GM12878 (cell line): ENCODE measurements around the gene SERTAD2. TPM values are rescaled to one million over a fixed set of nuclear protein-coding genes. Genes with fewer than 3 reads are reported as not detected.
A peak's percentile ranks its signal among the peaks of the same experiment; 100 is the strongest.

Experiments used
- ATAC-seq: fragments of 200-7000 bp; cut with Tn5 transposase; 3 replicates; pipeline ENCODE4 v1.9.1; 2020; ENCODE audit warnings: mild to moderate bottlenecking, moderate library complexity
- BruUV-seq: library from RNA; stranded (reverse); fragments of 400-500 nt; replicated peaks from 2 replicates; lab custom pipeline; 2021; lab: Mats Ljungman, UMichigan
- CTCF ChIA-PET: fragments of 300-600 bp; sonication (Branson Sonifier 250); formaldehyde crosslinking; extraction: SDS; loops from one replicate; lab custom pipeline; 2021; ENCODE audit warnings: inconsistent platforms; lab: Yijun Ruan, JAX
- POLR2A ChIA-PET: fragments of 350-600 bp; formaldehyde crosslinking; extraction: SDS; loops from one replicate; lab custom pipeline; 2021; ENCODE audit warnings: inconsistent platforms; lab: Charles Lee
- RAD21 ChIA-PET: fragments of 300-600 bp; sonication (Branson Sonifier 250); formaldehyde crosslinking; loops from one replicate; lab custom pipeline; 2023; ENCODE audit warnings: antibody characterized with exemption; ENCODE audit not compliant: unreplicated experiment; lab: Charles Lee
- SMC1A ChIA-PET: fragments of 300-600 bp; sonication (Branson Sonifier 250); formaldehyde crosslinking; loops from one replicate; lab custom pipeline; 2023; ENCODE audit not compliant: unreplicated experiment, uncharacterized antibody; lab: Charles Lee
- DNase-seq: peaks from one replicate; pipeline ENCODE4 v3.0.0-alpha.2; 2011; ENCODE audit warnings: low read depth, low spot score
- FAIRE-seq: peaks from 3 replicates; lab custom pipeline; 2011; peaks lifted over from hg19 to GRCh38; lab: Jason Lieb, UNC
- H2AFZ ChIP-seq: 2 replicates; pipeline ENCODE4 v1.6.0; 2011; ENCODE audit warnings: low read depth, low read length, control low read depth; ENCODE audit not compliant: control insufficient read depth
- H3K27ac ChIP-seq: 2 replicates; pipeline ENCODE4 v1.5.1; 2011; ENCODE audit warnings: control low read depth; ENCODE audit not compliant: control insufficient read depth, insufficient read depth
- H3K27me3 ChIP-seq, 2 experiments: replicated peaks in 1 of 2; 2 replicates each; pipeline versions ENCODE4 v1.6.0 to v1.6.1; 2011; ENCODE audit warnings: low read length in 1 of 2; ENCODE audit not compliant: control insufficient read depth in 2 of 2, insufficient read depth in 2 of 2
- H3K36me3 ChIP-seq, 2 experiments: 2 replicates each; pipeline ENCODE4 v1.5.1; 2011; ENCODE audit warnings: low read length in 1 of 2; ENCODE audit not compliant: control insufficient read depth in 2 of 2, insufficient read depth in 2 of 2
- H3K4me1 ChIP-seq: 2 replicates; pipeline ENCODE4 v1.6.1; 2011; ENCODE audit warnings: mild to moderate bottlenecking, low read length, moderate library complexity, mixed read lengths; ENCODE audit not compliant: control insufficient read depth, insufficient read depth
- H3K4me2 ChIP-seq: 2 replicates; pipeline ENCODE4 v1.6.0; 2011; ENCODE audit warnings: control low read depth; ENCODE audit not compliant: control insufficient read depth, insufficient read depth
- H3K4me3 ChIP-seq: fragments of 200-600 bp; sonication (generic); 2 replicates; pipeline ENCODE4 v1.5.1; 2016
- H3K79me2 ChIP-seq: 2 replicates; pipeline ENCODE4 v1.6.0; 2011; ENCODE audit warnings: low read length; ENCODE audit not compliant: control insufficient read depth, insufficient read depth
- H3K9ac ChIP-seq: 2 replicates; pipeline ENCODE4 v1.8.0; 2011; ENCODE audit warnings: low read length, control low read depth, mixed read lengths; ENCODE audit not compliant: control insufficient read depth, insufficient read depth
- H3K9me3 ChIP-seq: replicated peaks from 3 replicates; pipeline ENCODE4 v1.5.1; 2011; ENCODE audit warnings: mild to moderate bottlenecking, low read length; ENCODE audit not compliant: control insufficient read depth, insufficient read depth
- H4K20me1 ChIP-seq: 2 replicates; pipeline ENCODE4 v1.6.0; 2011; ENCODE audit not compliant: control insufficient read depth, insufficient read depth
- ASH2L ChIP-seq: fragments of 300-600, 200-600 bp; sonication (generic); IDR thresholded peaks from 2 replicates; pipeline ENCODE4 v1.6.1; 2017; ENCODE audit warnings: low read depth, mild to moderate bottlenecking, borderline replicate concordance
- BRCA1 ChIP-seq: IDR thresholded peaks from 2 replicates; pipeline ENCODE4 v1.6.1; 2011; ENCODE audit warnings: low read depth, low read length, improper control_type of control experiment
- HCFC1 ChIP-seq: fragments of 150-350 bp; IDR thresholded peaks from 2 replicates; pipeline ENCODE4 v1.6.1; 2014; ENCODE audit warnings: low read length
- JUND ChIP-seq: IDR thresholded peaks from 2 replicates; pipeline ENCODE4 v1.6.1; 2012; ENCODE audit warnings: low read depth, mild to moderate bottlenecking, low read length, improper control_type of control experiment, moderate library complexity
- MEF2B ChIP-seq: fragments of 450-650 bp; IDR thresholded peaks from 2 replicates; pipeline ENCODE4 v1.6.1; 2018; ENCODE audit warnings: mild to moderate bottlenecking, moderate library complexity; ENCODE audit not compliant: partially characterized antibody, poor library complexity, severe bottlenecking
- MYB ChIP-seq: fragments of 150-350 bp; IDR thresholded peaks from 2 replicates; pipeline ENCODE4 v1.6.1; 2014; ENCODE audit warnings: mild to moderate bottlenecking, low read depth, low read length, borderline replicate concordance
- NFYB ChIP-seq: IDR thresholded peaks from 2 replicates; pipeline ENCODE4 v1.6.1; 2011; ENCODE audit warnings: low read depth, mild to moderate bottlenecking, low read length, improper control_type of control experiment, moderate library complexity; ENCODE audit not compliant: insufficient read depth
- POLR2A ChIP-seq: IDR thresholded peaks from 2 replicates; pipeline ENCODE4 v1.6.1; 2011; ENCODE audit warnings: low read depth, mild to moderate bottlenecking, low read length
- SMC3 ChIP-seq: IDR thresholded peaks from 2 replicates; pipeline ENCODE4 v1.6.1; 2011; ENCODE audit warnings: low read length, improper control_type of control experiment, borderline replicate concordance
- SRF ChIP-seq, 2 experiments: IDR thresholded peaks; 2 replicates each; pipeline ENCODE4 v1.6.1; 2011; ENCODE audit warnings: low read depth in 2 of 2, low read length in 2 of 2, mild to moderate bottlenecking in 1 of 2, moderate library complexity in 1 of 2
- TCF12 ChIP-seq: IDR thresholded peaks from 2 replicates; pipeline ENCODE4 v1.6.1; 2011; ENCODE audit warnings: low read depth, mild to moderate bottlenecking, low read length
- TCF3 ChIP-seq: IDR thresholded peaks from 2 replicates; pipeline ENCODE4 v1.6.1; 2012; ENCODE audit warnings: low read depth, mild to moderate bottlenecking, low read length, borderline replicate concordance; ENCODE audit not compliant: insufficient read depth
- WGBS: methylation state at CpG from one replicate; pipeline ENCODE4 v1.1.6; 2016; ENCODE audit warnings: low lambda C conversion rate; ENCODE audit not compliant: insufficient replicate concordance, insufficient coverage; ENCODE audit errors: missing lambda C conversion rate; 5-methylcytosine and 5-hydroxymethylcytosine counted together
- in situ Hi-C: fragments of 300-500 bp; cut with MboI; formaldehyde crosslinking; loops from 9 replicates; pipeline ENCODE4 v1.14.3; 2018; ENCODE audit warnings: mixed read lengths
- intact Hi-C: fragments of 100-400 bp; cut with micrococcal nuclease; formaldehyde crosslinking; loops from one replicate; pipeline ENCODE4 v1.14.2; 2022; ENCODE audit not compliant: unreplicated experiment
- polyA plus RNA-seq, 11 experiments: library from polyadenylated mRNA; depleted of rRNA in 4 of 11; unstranded in 6 of 11; stranded (reverse) in 5 of 11; fragments of >200 nt; fragmentation: Nextera tagmentation in 4 of 11; fragmentation: Illumina TruSeq in 1 of 11; extraction: Ambion mirVana in 4 of 11; extraction: Trizol in 1 of 11; gene quantifications; 1 replicate in 1 of 11; 2 replicates in 10 of 11; pipeline versions ENCODE4 v1.2.1 to v1.2.3, GENCODE V29; 2011 to 2016; ENCODE audit warnings: inconsistent platforms in 2 of 11, missing spikeins in 2 of 11, low read depth in 1 of 11
- total RNA-seq, 4 experiments: library from RNA; depleted of rRNA in 3 of 4; stranded (reverse); fragments of >200 nt in 3 of 4; fragmentation: Illumina TruSeq in 1 of 4; extraction: Trizol in 1 of 4; gene quantifications; 2 replicates each; pipeline versions ENCODE4 v1.2.1 to v1.2.3, GENCODE V29; 2013 to 2021
- TF ChIP-seq, protein P1 (sequence below): IDR thresholded peaks from 2 replicates; pipeline ENCODE4 v1.6.1; 2012; ENCODE audit warnings: low read depth, low read length, improper control_type of control experiment
- TF ChIP-seq, protein P2 (sequence below): fragments of 450-650 bp; IDR thresholded peaks from 2 replicates; pipeline ENCODE4 v1.6.1; 2017; ENCODE audit warnings: borderline replicate concordance

The SERTAD2 gene
- total and polyA plus RNA-seq, 10 of the 15 experiments (the other 5 are each of a cell fraction or from before 2014, with no cell fraction given), result 7.9 to 28.7 (median 20.1) TPM

DNA sequence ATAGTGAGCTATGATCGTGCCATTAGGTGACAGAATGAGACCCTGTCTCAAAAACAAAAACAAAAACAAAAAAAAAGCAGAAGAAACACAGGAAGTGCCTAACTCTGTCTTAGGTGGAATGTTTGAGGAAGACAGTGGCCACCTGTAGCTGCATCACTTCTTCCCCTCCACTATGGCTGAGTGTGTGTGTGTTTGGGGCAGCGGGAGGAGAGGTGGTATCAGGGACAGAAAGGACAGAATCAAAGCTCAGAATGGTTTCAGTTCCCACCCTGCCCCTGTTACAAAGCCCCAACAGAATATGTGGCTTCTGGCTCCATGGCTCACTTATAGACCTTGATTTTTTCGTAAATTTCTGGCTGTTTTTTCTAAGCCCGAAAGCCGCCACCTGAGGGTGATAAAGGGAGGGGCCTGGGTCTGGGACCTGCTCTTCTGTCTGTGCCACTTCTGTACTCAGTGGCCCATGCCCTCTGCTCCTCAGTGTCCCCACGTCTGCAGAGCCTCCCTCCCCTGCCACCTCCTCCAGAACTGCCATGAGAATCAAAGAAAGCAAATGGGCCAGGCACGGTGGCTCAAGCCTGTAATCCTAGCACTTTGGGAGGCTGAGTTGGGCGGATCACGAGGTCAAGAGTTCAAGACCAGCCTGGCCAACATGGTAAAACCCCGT is 27.4 kb downstream of the SERTAD2 start:
- ChIA-PET SMC1A (interaction anchor here (0.7 to 1.9 kb wide), 5 partner anchors 9 to 295 kb away, joined by 3 to 7 read pairs (median 3); no protein-coding TSS in a partner anchor), CTCF (interaction anchor here (1.4 to 5.4 kb wide), 7 partner anchors 10 to 208 kb away, joined by 3 to 18 read pairs (median 4); partner anchors contain the start of gene AFTPH), POLR2A (interaction anchor here (1.3 to 1.6 kb wide), 2 partner anchors 16 to 19 kb away, joined by 3 to 6 read pairs; no protein-coding TSS in a partner anchor), RAD21 (interaction anchor here (0.6 to 2.6 kb wide), 5 partner anchors 12 to 440 kb away, joined by 3 to 14 read pairs (median 3); no protein-coding TSS in a partner anchor)
- Histone ChIP-seq H3K27ac (no peak overlapping the region), H3K9me3 (no peaks in the 10 kb centered on the region), H2AFZ (no peak overlapping the region; the same call in 1 of the 2 replicates), H4K20me1 (no peaks in the 10 kb centered on the region), H3K27me3 (no peaks in the 10 kb centered on the region), H3K36me3 (peaks cover 3 to 8% of the 10 kb centered on the region in 2 experiments; a peak in 2 of 4 replicates), H3K4me3 (no peak overlapping the region), H3K4me2 (no peak overlapping the region), H3K4me1 (peaks cover 8% of the 10 kb centered on the region), H3K79me2 (no peaks in the 10 kb centered on the region), H3K9ac (no peak overlapping the region)
- no TSS peak for BruUV-seq
- WGBS, result 58% methylated on average over 10 of the region's 10 CpGs
- ATAC-seq (peak; percentile 32), FAIRE-seq (no peak), DNase-seq (no peak)
- TF ChIP-seq HCFC1 (no peak), POLR2A (no peak), ASH2L (no peak), MYB (no peak), MEF2B (no peak), TCF12 (no peak), SMC3 (no peak), TCF3 (no peak), BRCA1 (no peak), NFYB (no peak), SRF (IDR thresholded peaks at IDR 0.05; ENCODE audit: low read depth in 2 of 2, low read length in 2 of 2) (no peak), JUND (no peak)
- TF ChIP-seq, protein P1, sequence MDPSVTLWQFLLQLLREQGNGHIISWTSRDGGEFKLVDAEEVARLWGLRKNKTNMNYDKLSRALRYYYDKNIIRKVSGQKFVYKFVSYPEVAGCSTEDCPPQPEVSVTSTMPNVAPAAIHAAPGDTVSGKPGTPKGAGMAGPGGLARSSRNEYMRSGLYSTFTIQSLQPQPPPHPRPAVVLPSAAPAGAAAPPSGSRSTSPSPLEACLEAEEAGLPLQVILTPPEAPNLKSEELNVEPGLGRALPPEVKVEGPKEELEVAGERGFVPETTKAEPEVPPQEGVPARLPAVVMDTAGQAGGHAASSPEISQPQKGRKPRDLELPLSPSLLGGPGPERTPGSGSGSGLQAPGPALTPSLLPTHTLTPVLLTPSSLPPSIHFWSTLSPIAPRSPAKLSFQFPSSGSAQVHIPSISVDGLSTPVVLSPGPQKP, result no peak
- TF ChIP-seq, protein P2, sequence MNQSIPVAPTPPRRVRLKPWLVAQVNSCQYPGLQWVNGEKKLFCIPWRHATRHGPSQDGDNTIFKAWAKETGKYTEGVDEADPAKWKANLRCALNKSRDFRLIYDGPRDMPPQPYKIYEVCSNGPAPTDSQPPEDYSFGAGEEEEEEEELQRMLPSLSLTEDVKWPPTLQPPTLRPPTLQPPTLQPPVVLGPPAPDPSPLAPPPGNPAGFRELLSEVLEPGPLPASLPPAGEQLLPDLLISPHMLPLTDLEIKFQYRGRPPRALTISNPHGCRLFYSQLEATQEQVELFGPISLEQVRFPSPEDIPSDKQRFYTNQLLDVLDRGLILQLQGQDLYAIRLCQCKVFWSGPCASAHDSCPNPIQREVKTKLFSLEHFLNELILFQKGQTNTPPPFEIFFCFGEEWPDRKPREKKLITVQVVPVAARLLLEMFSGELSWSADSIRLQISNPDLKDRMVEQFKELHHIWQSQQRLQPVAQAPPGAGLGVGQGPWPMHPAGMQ, result no peak
- in situ Hi-C loops (no loop called here), intact Hi-C loops (no loop called here)
